Endothelial cell of umbilical vein (primary cell): Measurements from ENCODE around the gene RTN4IP1. TPM values are rescaled to one million over a fixed set of nuclear protein-coding genes. Genes with fewer than 3 reads are reported as not detected.

Source experiments
- BruUV-seq: library from RNA; stranded (reverse); fragments of 400-500 nt; replicated peaks from 2 replicates; lab custom pipeline; 2021; lab: Mats Ljungman, UMichigan
- CTCF ChIA-PET: fragments of 300-600, 350-600 bp; sonication (Branson Sonifier 250); formaldehyde crosslinking; loops from one replicate; lab custom pipeline; 2021; ENCODE audit warnings: antibody characterized with exemption, inconsistent platforms; lab: Charles Lee
- POLR2A ChIA-PET: fragments of 300-600, 350-600 bp; sonication (Branson Sonifier 250); formaldehyde crosslinking; loops from one replicate; lab custom pipeline; 2021; ENCODE audit warnings: antibody characterized with exemption, inconsistent platforms; lab: Charles Lee
- DNase-seq: peaks from one replicate; pipeline ENCODE4 v3.0.0-alpha.2; 2011; ENCODE audit warnings: low read depth, low spot score
- FAIRE-seq: peaks from 2 replicates; lab custom pipeline; 2011; peaks lifted over from hg19 to GRCh38; lab: Jason Lieb, UNC
- H2AFZ ChIP-seq: 2 replicates; pipeline ENCODE4 v1.6.0; 2012; ENCODE audit warnings: low read depth, low read length, control low read depth, inconsistent platforms
- H3K27ac ChIP-seq: 2 replicates; pipeline ENCODE4 v1.5.1; 2011; ENCODE audit warnings: low read depth, mild to moderate bottlenecking, control low read depth, low read length, moderate library complexity; ENCODE audit not compliant: insufficient read depth
- H3K27me3 ChIP-seq, 2 experiments: 2 replicates each; pipeline versions ENCODE4 v1.6.0 to v1.6.1; 2011; ENCODE audit warnings: low read length in 2 of 2, mixed read lengths in 1 of 2; ENCODE audit not compliant: control insufficient read depth in 2 of 2, insufficient read depth in 2 of 2
- H3K36me3 ChIP-seq, 2 experiments: 2 replicates in 1 of 2; 3 replicates in 1 of 2; pipeline ENCODE4 v1.5.1; 2011; ENCODE audit warnings: low read length in 2 of 2, mild to moderate bottlenecking in 1 of 2, moderate library complexity in 1 of 2; ENCODE audit not compliant: control insufficient read depth in 2 of 2, insufficient read depth in 2 of 2; ENCODE audit errors: extremely low read depth in 1 of 2
- H3K4me1 ChIP-seq: 3 replicates; pipeline ENCODE4 v1.5.1; 2011; ENCODE audit warnings: mild to moderate bottlenecking, low read length; ENCODE audit not compliant: control insufficient read depth, insufficient read depth; ENCODE audit errors: extremely low read depth
- H3K4me2 ChIP-seq: 2 replicates; pipeline ENCODE4 v1.6.1; 2011; ENCODE audit warnings: low read length, control low read depth, mixed read lengths; ENCODE audit not compliant: insufficient read depth
- H3K4me3 ChIP-seq, 3 experiments: fragments of 200-600 bp in 1 of 3; sonication (generic), shearing (Covaris generic) in 1 of 3; replicated peaks in 1 of 3; 2 replicates each; pipeline ENCODE4 v1.5.1; 2011 to 2016; ENCODE audit warnings: control low read depth in 3 of 3, low read length in 3 of 3, mild to moderate bottlenecking in 2 of 3, inconsistent platforms in 1 of 3, low read depth in 1 of 3, moderate library complexity in 1 of 3; ENCODE audit not compliant: insufficient read depth in 1 of 3
- H3K79me2 ChIP-seq: 2 replicates; pipeline ENCODE4 v1.6.0; 2012; ENCODE audit warnings: low read length, inconsistent platforms; ENCODE audit not compliant: control insufficient read depth, insufficient read depth
- H3K9ac ChIP-seq: replicated peaks from 2 replicates; pipeline ENCODE3; 2011; ENCODE audit warnings: low read length, control low read depth; ENCODE audit not compliant: insufficient read depth; ENCODE audit errors: extremely low read depth
- H3K9me1 ChIP-seq: replicated peaks from 3 replicates; pipeline ENCODE4 v1.6.0; 2011; ENCODE audit warnings: mild to moderate bottlenecking, low read length; ENCODE audit not compliant: control insufficient read depth, insufficient read depth; ENCODE audit errors: extremely low read depth
- H3K9me3 ChIP-seq: replicated peaks from 2 replicates; pipeline ENCODE4 v1.5.1; 2012; ENCODE audit warnings: low read length, inconsistent platforms; ENCODE audit not compliant: control insufficient read depth, insufficient read depth
- H4K20me1 ChIP-seq: replicated peaks from 2 replicates; pipeline ENCODE3; 2011; ENCODE audit warnings: mild to moderate bottlenecking, low read length; ENCODE audit not compliant: control insufficient read depth, insufficient read depth; ENCODE audit errors: extremely low read depth
- EZH2 ChIP-seq: IDR thresholded peaks from 2 replicates; pipeline ENCODE4 v1.6.1; 2012; ENCODE audit warnings: borderline replicate concordance, low read depth, mild to moderate bottlenecking, moderate library complexity, low read length, inconsistent platforms; ENCODE audit not compliant: severe bottlenecking
- FOS ChIP-seq: IDR thresholded peaks from 2 replicates; pipeline ENCODE4 v1.6.1; 2011; ENCODE audit warnings: mild to moderate bottlenecking, low read length, moderate library complexity, borderline replicate concordance; ENCODE audit not compliant: insufficient read depth
- GATA2 ChIP-seq: IDR thresholded peaks from 2 replicates; pipeline ENCODE4 v1.7.0; 2011; ENCODE audit warnings: low read depth, mild to moderate bottlenecking, moderate library complexity, mixed read lengths, low read length; ENCODE audit not compliant: insufficient read length, insufficient read depth
- JUN ChIP-seq: IDR thresholded peaks from 2 replicates; pipeline ENCODE4 v1.6.1; 2011; ENCODE audit warnings: borderline replicate concordance, low read depth; ENCODE audit not compliant: insufficient read length, insufficient read depth
- MYC ChIP-seq: IDR thresholded peaks from one replicate; pipeline ENCODE4 v1.6.1; 2011; ENCODE audit warnings: mild to moderate bottlenecking, low read depth, low read length
- POLR2A ChIP-seq: IDR thresholded peaks from 2 replicates; pipeline ENCODE4 v1.6.1; 2012; ENCODE audit warnings: low read depth, mild to moderate bottlenecking, control low read depth, low read length
- POLR2AphosphoS5 ChIP-seq: IDR thresholded peaks from 2 replicates; pipeline ENCODE4 v1.6.1; 2012; ENCODE audit warnings: low read depth, mild to moderate bottlenecking, control low read depth, low read length, moderate library complexity; ENCODE audit not compliant: insufficient read depth
- dilution Hi-C: fragments of 300-500 bp; cut with MboI; formaldehyde crosslinking; loops from one replicate; pipeline ENCODE4 v1.15.0; 2019; ENCODE audit warnings: low sequenced_read_pairs; ENCODE audit not compliant: extremely low pct_ligation_motif_present
- intact Hi-C: fragments of 100-400 bp; cut with micrococcal nuclease; formaldehyde crosslinking; loops from one replicate; pipeline ENCODE4 v1.10.0; 2022
- polyA plus RNA-seq, 4 experiments: library from polyadenylated mRNA; depleted of rRNA in 3 of 4; stranded (reverse) in 3 of 4; unstranded in 1 of 4; fragments of >200 nt; gene quantifications; 2 replicates each; pipeline versions ENCODE4 v1.2.1 to v1.2.3, GENCODE V29; 2011 to 2012; ENCODE audit warnings: missing spikeins in 1 of 4
- total RNA-seq: library from RNA; stranded (reverse); gene quantifications from 2 replicates; pipeline ENCODE4 v1.2.3, GENCODE V29; 2021
- TF ChIP-seq, protein P1 (sequence below), 2 donors: IDR thresholded peaks; 1 replicate in 1 of 2; 2 replicates in 1 of 2; pipeline ENCODE4 v1.5.1; 2011; ENCODE audit warnings: low read length in 2 of 2, mild to moderate bottlenecking in 2 of 2, moderate library complexity in 2 of 2, control low read depth in 1 of 2, inconsistent platforms in 1 of 2, low read depth in 1 of 2; ENCODE audit not compliant: insufficient read depth in 1 of 2; ENCODE audit errors: extremely low read depth in 1 of 2
- TF ChIP-seq, protein P2 (sequence below): IDR thresholded peaks from 2 replicates; pipeline ENCODE4 v1.6.1; 2011; ENCODE audit not compliant: insufficient read depth, insufficient read length

RTN4IP1 gene
- total and polyA plus RNA-seq, 2 donors (not counting 3 experiments of a cell fraction or from before 2014, with no cell fraction given): 3.9 to 5.4 TPM

DNA sequence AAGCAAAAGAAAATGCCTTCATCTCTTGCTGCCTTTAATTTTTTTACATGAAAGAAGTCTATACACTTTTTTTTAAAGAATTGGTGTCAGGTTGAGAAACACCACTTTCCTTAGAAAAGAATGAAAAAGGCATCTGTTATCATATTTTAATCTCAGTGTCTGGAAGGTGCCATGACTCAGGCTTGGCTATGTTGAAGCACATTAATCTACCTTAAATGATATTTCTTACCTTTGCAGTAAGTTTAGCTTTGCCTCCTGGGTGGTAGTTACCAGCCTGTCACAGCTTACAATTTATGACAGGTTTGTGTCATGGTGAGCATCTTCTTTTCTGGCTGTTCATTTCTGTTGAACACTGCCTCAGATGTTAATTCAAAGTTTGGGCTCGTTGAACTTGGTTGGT lies 95.3 kb downstream of the RTN4IP1 start:
- DNase-seq (no peak), FAIRE-seq (no peak)
- Histone ChIP-seq H3K9ac (no peak overlapping the region), H3K27me3 (no peaks in the 10 kb centered on the region), H3K9me3 (no peaks in the 10 kb centered on the region), H3K4me1 (peaks cover 23% of the 10 kb centered on the region), H3K27ac (no peak overlapping the region), H3K4me2 (no peak overlapping the region), H4K20me1 (no peaks in the 10 kb centered on the region), H3K9me1 (no peaks in the 10 kb centered on the region), H3K79me2 (no peaks in the 10 kb centered on the region), H3K36me3 (no peaks in the 10 kb centered on the region), H3K4me3 (no peak overlapping the region), H2AFZ (no peak overlapping the region)
- POLR2A ChIA-PET: no interaction called here
- intact Hi-C loops (no loop called here), dilution Hi-C loops (no loop called here)
- CTCF ChIA-PET: interaction anchor here (1.1 to 1.8 kb wide), 4 partner anchors 17 to 32 kb away, joined by 3 to 13 read pairs (median 4); no protein-coding TSS in a partner anchor
- TF ChIP-seq GATA2 (no peak), FOS (no peak), POLR2A (no peak), MYC (no peak), POLR2AphosphoS5 (no peak), EZH2 (no peak), JUN (no peak)
- TF ChIP-seq, protein P1, sequence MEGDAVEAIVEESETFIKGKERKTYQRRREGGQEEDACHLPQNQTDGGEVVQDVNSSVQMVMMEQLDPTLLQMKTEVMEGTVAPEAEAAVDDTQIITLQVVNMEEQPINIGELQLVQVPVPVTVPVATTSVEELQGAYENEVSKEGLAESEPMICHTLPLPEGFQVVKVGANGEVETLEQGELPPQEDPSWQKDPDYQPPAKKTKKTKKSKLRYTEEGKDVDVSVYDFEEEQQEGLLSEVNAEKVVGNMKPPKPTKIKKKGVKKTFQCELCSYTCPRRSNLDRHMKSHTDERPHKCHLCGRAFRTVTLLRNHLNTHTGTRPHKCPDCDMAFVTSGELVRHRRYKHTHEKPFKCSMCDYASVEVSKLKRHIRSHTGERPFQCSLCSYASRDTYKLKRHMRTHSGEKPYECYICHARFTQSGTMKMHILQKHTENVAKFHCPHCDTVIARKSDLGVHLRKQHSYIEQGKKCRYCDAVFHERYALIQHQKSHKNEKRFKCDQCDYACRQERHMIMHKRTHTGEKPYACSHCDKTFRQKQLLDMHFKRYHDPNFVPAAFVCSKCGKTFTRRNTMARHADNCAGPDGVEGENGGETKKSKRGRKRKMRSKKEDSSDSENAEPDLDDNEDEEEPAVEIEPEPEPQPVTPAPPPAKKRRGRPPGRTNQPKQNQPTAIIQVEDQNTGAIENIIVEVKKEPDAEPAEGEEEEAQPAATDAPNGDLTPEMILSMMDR (IDR thresholded peaks at IDR 0.05; ENCODE audit: extremely low read depth in 1 of 2, insufficient read depth in 1 of 2, low read depth in 1 of 2, low read length in 2 of 2): no peak
- TF ChIP-seq, protein P2, sequence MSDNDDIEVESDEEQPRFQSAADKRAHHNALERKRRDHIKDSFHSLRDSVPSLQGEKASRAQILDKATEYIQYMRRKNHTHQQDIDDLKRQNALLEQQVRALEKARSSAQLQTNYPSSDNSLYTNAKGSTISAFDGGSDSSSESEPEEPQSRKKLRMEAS: no peak
- no TSS peak for BruUV-seq
